ENCODE results near the gene C11orf21.
"Not testable (repeated sequence)": the region's sequence is repeated elsewhere in the genome, so short reads cannot be mapped to it uniquely, and the experiment has no call there.

C11orf21 gene

GRCh38 chr11:2290351-2290841, 11.3 kb downstream of the C11orf21 start:
- no peak for DNase-seq (ENCODE audit: low spot score)
- no peak for TF ChIP-seq CTCF (IDR thresholded peaks at IDR 0.05; ENCODE audit: extremely low read depth, missing control alignments)

- no peak for DNase-seq (ENCODE audit: low spot score)
- no peak for TF ChIP-seq CTCF (IDR thresholded peaks at IDR 0.05; ENCODE audit: extremely low read depth, missing control alignments)
These were observed 11.9 kb downstream of the C11orf21 start for GRCh38 chr11:2289859-2290258.

GRCh38 chr11:2289350-2289749, 12.4 kb downstream of the C11orf21 start:
- TF ChIP-seq CTCF (IDR thresholded peaks at IDR 0.05; ENCODE audit: extremely low read depth, missing control alignments) = no peak
- no peak for DNase-seq (ENCODE audit: low spot score)

GRCh38 chr11:2287091-2287490, 14.6 kb downstream of the C11orf21 start:
- DNase-seq (ENCODE audit: low spot score) = no peak
- TF ChIP-seq CTCF (IDR thresholded peaks at IDR 0.05; ENCODE audit: extremely low read depth, missing control alignments) = no peak

- DNase-seq (ENCODE audit: low spot score) = not testable (repeated sequence)
These were observed 15.4 kb downstream of the C11orf21 start for GRCh38 chr11:2286350-2286749.

GRCh38 chr11:2280208-2280607, 21.5 kb downstream of the C11orf21 start:
- DNase-seq (ENCODE audit: low spot score) = no peak
- no peak for TF ChIP-seq CTCF (IDR thresholded peaks at IDR 0.05; ENCODE audit: extremely low read depth, missing control alignments)

- TF ChIP-seq CTCF (IDR thresholded peaks at IDR 0.05; ENCODE audit: extremely low read depth, missing control alignments) = no peak
- DNase-seq (ENCODE audit: low spot score) = no peak
These were observed 23.7 kb downstream of the C11orf21 start for GRCh38 chr11:2277933-2278523.

GRCh38 chr11:2277008-2277346, 24.7 kb downstream of the C11orf21 start:
- no peak for TF ChIP-seq CTCF (IDR thresholded peaks at IDR 0.05; ENCODE audit: extremely low read depth, missing control alignments)
- DNase-seq (ENCODE audit: low spot score) = no peak
